Measurements from ENCODE around the gene CHD6.

CHD6 gene

DNA sequence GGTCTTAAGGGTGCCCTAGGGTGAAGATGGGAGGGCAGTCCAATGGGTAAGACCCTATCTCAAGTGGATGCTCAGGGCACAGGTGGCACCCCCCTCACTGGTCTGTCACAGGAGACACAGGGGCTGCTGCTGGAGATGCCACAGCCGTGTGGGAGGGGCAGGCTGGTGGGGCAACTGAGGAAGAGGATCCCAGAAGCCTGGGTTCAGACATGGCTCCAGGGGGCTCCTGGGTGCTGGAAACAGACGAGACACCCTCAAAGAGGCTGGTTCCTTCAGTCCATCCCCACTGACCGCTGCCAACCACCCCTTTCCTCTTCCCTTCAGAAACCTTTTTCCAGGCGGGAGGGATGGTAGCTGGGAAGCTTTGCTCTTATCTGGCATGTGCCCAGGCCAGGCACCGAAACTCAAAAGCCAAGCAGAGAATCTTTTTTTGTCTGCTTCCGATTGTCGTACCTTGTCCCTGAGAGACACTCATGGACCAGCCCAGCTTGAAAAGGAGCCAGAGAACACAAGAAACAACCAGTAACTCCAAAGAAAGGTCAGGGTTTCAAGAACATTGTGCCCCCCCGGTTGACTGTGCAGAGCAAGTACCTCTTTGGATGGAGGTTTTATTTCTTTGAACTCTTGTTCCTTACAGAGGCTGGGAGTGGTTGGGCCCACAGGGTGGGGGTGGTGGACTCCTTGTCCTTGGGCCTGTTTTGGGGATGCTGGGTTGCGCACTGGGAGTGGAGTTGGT lies 223.1 kb downstream of the CHD6 start:
- TF ChIP-seq PATZ1 (CRISPR knock-in tag; IDR thresholded peaks at IDR 0.05; ENCODE audit: borderline replicate concordance): no peak
- TF ChIP-seq OSR1 (CRISPR knock-in tag; IDR thresholded peaks at IDR 0.05): no peak
- no peak for TF ChIP-seq PPARA (CRISPR knock-in tag; IDR thresholded peaks at IDR 0.05; ENCODE audit: borderline replicate concordance)
- no peak for TF ChIP-seq ZNF70 (CRISPR knock-in tag; IDR thresholded peaks at IDR 0.05)
- TF ChIP-seq, protein P1, sequence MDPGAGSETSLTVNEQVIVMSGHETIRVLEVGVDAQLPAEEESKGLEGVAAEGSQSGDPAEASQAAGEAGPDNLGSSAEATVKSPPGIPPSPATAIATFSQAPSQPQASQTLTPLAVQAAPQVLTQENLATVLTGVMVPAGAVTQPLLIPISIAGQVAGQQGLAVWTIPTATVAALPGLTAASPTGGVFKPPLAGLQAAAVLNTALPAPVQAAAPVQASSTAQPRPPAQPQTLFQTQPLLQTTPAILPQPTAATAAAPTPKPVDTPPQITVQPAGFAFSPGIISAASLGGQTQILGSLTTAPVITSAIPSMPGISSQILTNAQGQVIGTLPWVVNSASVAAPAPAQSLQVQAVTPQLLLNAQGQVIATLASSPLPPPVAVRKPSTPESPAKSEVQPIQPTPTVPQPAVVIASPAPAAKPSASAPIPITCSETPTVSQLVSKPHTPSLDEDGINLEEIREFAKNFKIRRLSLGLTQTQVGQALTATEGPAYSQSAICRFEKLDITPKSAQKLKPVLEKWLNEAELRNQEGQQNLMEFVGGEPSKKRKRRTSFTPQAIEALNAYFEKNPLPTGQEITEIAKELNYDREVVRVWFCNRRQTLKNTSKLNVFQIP (CRISPR knock-in tag; IDR thresholded peaks at IDR 0.05; ENCODE audit: borderline replicate concordance, low read depth): no peak
- TF ChIP-seq CSDC2 (CRISPR knock-in tag; IDR thresholded peaks at IDR 0.05): no peak
- TF ChIP-seq, protein P2, sequence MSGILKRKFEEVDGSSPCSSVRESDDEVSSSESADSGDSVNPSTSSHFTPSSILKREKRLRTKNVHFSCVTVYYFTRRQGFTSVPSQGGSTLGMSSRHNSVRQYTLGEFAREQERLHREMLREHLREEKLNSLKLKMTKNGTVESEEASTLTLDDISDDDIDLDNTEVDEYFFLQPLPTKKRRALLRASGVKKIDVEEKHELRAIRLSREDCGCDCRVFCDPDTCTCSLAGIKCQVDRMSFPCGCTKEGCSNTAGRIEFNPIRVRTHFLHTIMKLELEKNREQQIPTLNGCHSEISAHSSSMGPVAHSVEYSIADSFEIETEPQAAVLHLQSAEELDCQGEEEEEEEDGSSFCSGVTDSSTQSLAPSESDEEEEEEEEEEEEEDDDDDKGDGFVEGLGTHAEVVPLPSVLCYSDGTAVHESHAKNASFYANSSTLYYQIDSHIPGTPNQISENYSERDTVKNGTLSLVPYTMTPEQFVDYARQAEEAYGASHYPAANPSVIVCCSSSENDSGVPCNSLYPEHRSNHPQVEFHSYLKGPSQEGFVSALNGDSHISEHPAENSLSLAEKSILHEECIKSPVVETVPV (CRISPR knock-in tag; IDR thresholded peaks at IDR 0.05): no peak
- no peak for TF ChIP-seq RARB (CRISPR knock-in tag; IDR thresholded peaks at IDR 0.05)
- TF ChIP-seq ZNF8 (CRISPR knock-in tag; IDR thresholded peaks at IDR 0.05): no peak
- TF ChIP-seq TCF4 (CRISPR knock-in tag; IDR thresholded peaks at IDR 0.05; ENCODE audit: borderline replicate concordance): no peak
- TF ChIP-seq CREB5 (CRISPR knock-in tag; IDR thresholded peaks at IDR 0.05; ENCODE audit: low read depth): no peak
- TF ChIP-seq ZC3H10 (CRISPR knock-in tag; IDR thresholded peaks at IDR 0.05): no peak
- TF ChIP-seq ISL1 (CRISPR knock-in tag; IDR thresholded peaks at IDR 0.05): no peak
- TF ChIP-seq, protein P3, sequence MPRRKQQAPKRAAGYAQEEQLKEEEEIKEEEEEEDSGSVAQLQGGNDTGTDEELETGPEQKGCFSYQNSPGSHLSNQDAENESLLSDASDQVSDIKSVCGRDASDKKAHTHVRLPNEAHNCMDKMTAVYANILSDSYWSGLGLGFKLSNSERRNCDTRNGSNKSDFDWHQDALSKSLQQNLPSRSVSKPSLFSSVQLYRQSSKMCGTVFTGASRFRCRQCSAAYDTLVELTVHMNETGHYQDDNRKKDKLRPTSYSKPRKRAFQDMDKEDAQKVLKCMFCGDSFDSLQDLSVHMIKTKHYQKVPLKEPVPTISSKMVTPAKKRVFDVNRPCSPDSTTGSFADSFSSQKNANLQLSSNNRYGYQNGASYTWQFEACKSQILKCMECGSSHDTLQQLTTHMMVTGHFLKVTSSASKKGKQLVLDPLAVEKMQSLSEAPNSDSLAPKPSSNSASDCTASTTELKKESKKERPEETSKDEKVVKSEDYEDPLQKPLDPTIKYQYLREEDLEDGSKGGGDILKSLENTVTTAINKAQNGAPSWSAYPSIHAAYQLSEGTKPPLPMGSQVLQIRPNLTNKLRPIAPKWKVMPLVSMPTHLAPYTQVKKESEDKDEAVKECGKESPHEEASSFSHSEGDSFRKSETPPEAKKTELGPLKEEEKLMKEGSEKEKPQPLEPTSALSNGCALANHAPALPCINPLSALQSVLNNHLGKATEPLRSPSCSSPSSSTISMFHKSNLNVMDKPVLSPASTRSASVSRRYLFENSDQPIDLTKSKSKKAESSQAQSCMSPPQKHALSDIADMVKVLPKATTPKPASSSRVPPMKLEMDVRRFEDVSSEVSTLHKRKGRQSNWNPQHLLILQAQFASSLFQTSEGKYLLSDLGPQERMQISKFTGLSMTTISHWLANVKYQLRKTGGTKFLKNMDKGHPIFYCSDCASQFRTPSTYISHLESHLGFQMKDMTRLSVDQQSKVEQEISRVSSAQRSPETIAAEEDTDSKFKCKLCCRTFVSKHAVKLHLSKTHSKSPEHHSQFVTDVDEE (CRISPR knock-in tag; IDR thresholded peaks at IDR 0.05): no peak
- no peak for TF ChIP-seq ZNF565 (CRISPR knock-in tag; conservative IDR thresholded peaks at IDR 0.05; ENCODE audit: low read depth)
- TF ChIP-seq TOX (CRISPR knock-in tag; IDR thresholded peaks at IDR 0.05; ENCODE audit: borderline replicate concordance): no peak
- no peak for TF ChIP-seq ZFP30 (CRISPR knock-in tag; IDR thresholded peaks at IDR 0.05)
- no peak for TF ChIP-seq ESRRG (CRISPR knock-in tag; IDR thresholded peaks at IDR 0.05)
- TF ChIP-seq GLIS3 (CRISPR knock-in tag; IDR thresholded peaks at IDR 0.05): no peak
- TF ChIP-seq SNAI2 (CRISPR knock-in tag; IDR thresholded peaks at IDR 0.05): no peak
- ATAC-seq: no peak

- ATAC-seq: no peak
- TF ChIP-seq GLIS3 (CRISPR knock-in tag; IDR thresholded peaks at IDR 0.05): no peak
- TF ChIP-seq SNAI2 (CRISPR knock-in tag; IDR thresholded peaks at IDR 0.05): no peak
- TF ChIP-seq, protein P2 (CRISPR knock-in tag; IDR thresholded peaks at IDR 0.05): no peak
- no peak for TF ChIP-seq OSR1 (CRISPR knock-in tag; IDR thresholded peaks at IDR 0.05)
- TF ChIP-seq ZFP3 (CRISPR knock-in tag; IDR thresholded peaks at IDR 0.05): no peak
- TF ChIP-seq ZNF565 (CRISPR knock-in tag; conservative IDR thresholded peaks at IDR 0.05; ENCODE audit: low read depth): no peak
- no peak for TF ChIP-seq TCF4 (CRISPR knock-in tag; IDR thresholded peaks at IDR 0.05; ENCODE audit: borderline replicate concordance)
- TF ChIP-seq ESRRG (CRISPR knock-in tag; IDR thresholded peaks at IDR 0.05): no peak
- TF ChIP-seq RARB (CRISPR knock-in tag; IDR thresholded peaks at IDR 0.05): no peak
- no peak for TF ChIP-seq CSDC2 (CRISPR knock-in tag; IDR thresholded peaks at IDR 0.05)
- TF ChIP-seq PATZ1 (CRISPR knock-in tag; IDR thresholded peaks at IDR 0.05; ENCODE audit: borderline replicate concordance): no peak
Observed at GRCh38 chr20:41394081-41394480, 224.1 kb downstream of the CHD6 start.
